Measurements from ENCODE around the gene SORL1-AS1.

The SORL1-AS1 gene

DNA sequence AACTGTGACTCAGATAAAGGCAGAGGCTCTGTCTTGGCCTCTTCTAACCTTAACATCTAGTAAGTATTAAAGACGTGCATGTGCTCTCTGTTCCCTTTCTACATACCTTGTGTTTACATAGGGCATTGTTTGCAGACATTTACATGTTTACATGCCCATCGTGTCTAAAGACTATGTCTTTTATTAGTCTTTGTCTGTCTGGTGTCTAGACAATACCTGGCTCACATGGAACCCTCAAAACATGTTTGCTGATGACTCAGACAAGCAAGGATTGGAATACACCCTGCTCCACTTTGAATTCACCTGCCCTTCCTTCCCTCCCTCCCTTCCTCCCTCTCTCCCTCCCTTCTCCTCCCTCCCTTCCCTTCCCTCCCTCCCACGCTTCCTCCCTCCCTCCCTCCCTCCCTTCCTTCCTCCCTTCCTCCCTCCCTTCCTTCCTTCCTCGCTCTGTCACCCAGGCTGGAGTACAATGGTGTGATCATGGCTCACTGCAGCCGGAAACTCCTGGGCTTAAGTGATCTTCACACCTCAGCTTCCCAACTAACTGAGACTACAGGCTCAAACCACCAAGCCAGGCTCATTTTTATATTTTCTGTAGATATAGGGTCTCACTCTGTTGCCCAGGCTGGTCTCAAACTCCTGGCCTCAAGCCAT, 23.7 kb upstream of the SORL1-AS1 start:
- H3K4me1 ChIP-seq (ENCODE audit: control insufficient read depth, insufficient read depth, low read length), result peaks cover 33% of the 10 kb centered on the region
- in situ Hi-C loops (cut with MboI) (no loop called here), intact Hi-C loops (cut with micrococcal nuclease; ENCODE audit: unreplicated experiment) (no loop called here)
- H3K79me2 ChIP-seq (ENCODE audit: control insufficient read depth, insufficient read depth, low read length), result peaks cover 60% of the 10 kb centered on the region
- H3K9me3 ChIP-seq (replicated peaks; ENCODE audit: control insufficient read depth, insufficient read depth, low read length), result no peaks in the 10 kb centered on the region; the same call in 2 of the 3 replicates
- H4K20me1 ChIP-seq (ENCODE audit: control insufficient read depth, insufficient read depth), result no peaks in the 10 kb centered on the region; the same call in none of the 2 replicates
- no peak for FAIRE-seq
- no peak for DNase-seq (ENCODE audit: low read depth, low spot score)
- H3K4me3 ChIP-seq, result no peak overlapping the region
- TF ChIP-seq LARP7 (IDR thresholded peaks at IDR 0.05) (no peak), SMARCA5 (IDR thresholded peaks at IDR 0.05) (no peak), BMI1 (IDR thresholded peaks at IDR 0.05; ENCODE audit: borderline replicate concordance) (no peak)
- no peak overlapping the region for H3K27ac ChIP-seq (ENCODE audit: control insufficient read depth, insufficient read depth)
- no peak overlapping the region for H3K9ac ChIP-seq (ENCODE audit: control insufficient read depth, insufficient read depth, low read length)
- H3K36me3 ChIP-seq (ENCODE audit: control insufficient read depth in 2 of 2, insufficient read depth in 2 of 2, low read length in 1 of 2), result peaks cover 33 to 49% of the 10 kb centered on the region in 2 experiments
- H2AFZ ChIP-seq (ENCODE audit: control insufficient read depth, low read depth, low read length), result no peak overlapping the region
- H3K27me3 ChIP-seq (replicated peaks in 1 of 2; ENCODE audit: control insufficient read depth in 2 of 2, insufficient read depth in 2 of 2, low read length in 1 of 2), result no peaks in the 10 kb centered on the region
- BruUV-seq (replicated peaks), result no TSS peak
- ChIA-PET CTCF (no interaction called here), POLR2A (no interaction called here), RAD21 (ENCODE audit: unreplicated experiment) (interaction anchor here (1.2 kb wide), 1 partner anchor 24 kb away, joined by 3 read pairs; the partner anchor contains the start of gene SORL1-AS1), SMC1A (ENCODE audit: uncharacterized antibody, unreplicated experiment) (interaction anchor here (0.6 to 1.6 kb wide), 3 partner anchors 9 to 155 kb away, joined by 3 to 4 read pairs (median 3); no protein-coding TSS in a partner anchor)
- WGBS (ENCODE audit: insufficient coverage, insufficient replicate concordance, low lambda C conversion rate, missing lambda C conversion rate), result 40% methylated on average over 3 of the region's 5 CpGs
- ATAC-seq, result no peak
- H3K4me2 ChIP-seq (ENCODE audit: control insufficient read depth, insufficient read depth), result no peak overlapping the region

DNA sequence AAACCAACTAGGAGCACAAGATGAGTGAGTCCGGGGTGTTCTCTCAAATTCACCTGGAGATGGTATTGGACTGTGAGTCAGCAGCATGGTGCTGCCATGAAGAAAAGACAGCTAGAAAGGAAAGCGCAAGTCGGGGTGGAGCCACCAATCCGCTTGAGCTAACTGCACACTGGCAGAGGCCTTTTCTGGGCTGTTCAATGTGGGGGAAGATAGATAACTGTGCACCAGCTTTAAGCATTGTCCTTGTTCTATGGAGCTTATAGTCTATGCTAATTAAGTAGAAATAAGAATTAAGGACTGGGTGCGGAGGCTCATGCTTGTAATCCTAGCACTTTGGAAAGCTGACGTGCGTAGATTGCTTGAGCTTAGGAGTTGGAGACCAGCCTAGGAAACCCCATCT, 21.9 kb upstream of the SORL1-AS1 start:
- TF ChIP-seq HDAC2 (IDR thresholded peaks at IDR 0.05) (no peak), IRF4 (IDR thresholded peaks at IDR 0.05; ENCODE audit: low read depth, low read length) (no peak)
- RAD21 ChIA-PET (ENCODE audit: unreplicated experiment), result interaction anchor here (0.7 to 0.8 kb wide), 2 partner anchors 9 to 32 kb away, joined by 3 read pairs; no protein-coding TSS in a partner anchor
- no peak overlapping the region for H2AFZ ChIP-seq (ENCODE audit: control insufficient read depth, low read depth, low read length)
- in situ Hi-C loops (cut with MboI), result loop anchor here (25.0 kb wide), 1 partner anchor 1588 kb away; the partner anchor contains the start of gene HSPA8
- no peaks in the 10 kb centered on the region; the same call in none of the 2 replicates for H4K20me1 ChIP-seq (ENCODE audit: control insufficient read depth, insufficient read depth)
- peaks cover 31% of the 10 kb centered on the region for H3K4me1 ChIP-seq (ENCODE audit: control insufficient read depth, insufficient read depth, low read length)
- no peak for FAIRE-seq
- H3K27ac ChIP-seq (ENCODE audit: control insufficient read depth, insufficient read depth), result no peak overlapping the region
- no TSS peak for BruUV-seq (replicated peaks)
- 89% methylated on average over 7 of the region's 7 CpGs for WGBS (ENCODE audit: insufficient coverage, insufficient replicate concordance, low lambda C conversion rate, missing lambda C conversion rate)
- SMC1A ChIA-PET (ENCODE audit: uncharacterized antibody, unreplicated experiment), result interaction anchor here (0.6 to 1.8 kb wide), 10 partner anchors 8 to 177 kb away, joined by 3 to 6 read pairs (median 4); no protein-coding TSS in a partner anchor
- H3K27me3 ChIP-seq (replicated peaks in 1 of 2; ENCODE audit: control insufficient read depth in 2 of 2, insufficient read depth in 2 of 2, low read length in 1 of 2), result no peaks in the 10 kb centered on the region
- DNase-seq (ENCODE audit: low read depth, low spot score), result no peak
- H3K4me3 ChIP-seq, result no peak overlapping the region
- CTCF ChIA-PET, result interaction anchor here (1.2 to 1.9 kb wide), 2 partner anchors 13 to 24 kb away, joined by 3 to 5 read pairs; no protein-coding TSS in a partner anchor
- H3K4me2 ChIP-seq (ENCODE audit: control insufficient read depth, insufficient read depth), result no peak overlapping the region
- ATAC-seq, result no peak
- peaks cover 72% of the 10 kb centered on the region for H3K79me2 ChIP-seq (ENCODE audit: control insufficient read depth, insufficient read depth, low read length)
- peaks cover 36 to 57% of the 10 kb centered on the region in 2 experiments for H3K36me3 ChIP-seq (ENCODE audit: control insufficient read depth in 2 of 2, insufficient read depth in 2 of 2, low read length in 1 of 2)
- no peak overlapping the region for H3K9ac ChIP-seq (ENCODE audit: control insufficient read depth, insufficient read depth, low read length)
- POLR2A ChIA-PET, result interaction anchor here (0.9 kb wide), 1 partner anchor 8 kb away, joined by 3 read pairs; no protein-coding TSS in a partner anchor
- intact Hi-C loops (cut with micrococcal nuclease; ENCODE audit: unreplicated experiment), result no loop called here
- no peaks in the 10 kb centered on the region; the same call in 2 of the 3 replicates for H3K9me3 ChIP-seq (replicated peaks; ENCODE audit: control insufficient read depth, insufficient read depth, low read length)
